Panc1 (cell line): ENCODE data around the gene RBCK1. TPM values are rescaled to one million over a fixed set of nuclear protein-coding genes. Genes with fewer than 3 reads are reported as not detected.

ENCODE experiments used
- ATAC-seq: fragments of 200-7000 bp; cut with Tn5 transposase; 2 replicates; pipeline ENCODE4 v1.9.1; 2020; ENCODE audit warnings: mild to moderate bottlenecking, moderate library complexity
- BruUV-seq: library from RNA; stranded (reverse); fragments of 400-500 nt; replicated peaks from 2 replicates; lab custom pipeline; 2021; lab: Mats Ljungman, UMichigan
- CTCF ChIA-PET: fragments of 300-600 bp; sonication (Branson Sonifier 250); formaldehyde crosslinking; loops from one replicate; lab custom pipeline; 2022; ENCODE audit warnings: antibody characterized with exemption; lab: Charles Lee
- POLR2A ChIA-PET: fragments of 300-600 bp; sonication (Branson Sonifier 250); formaldehyde crosslinking; loops from one replicate; lab custom pipeline; 2022; ENCODE audit warnings: antibody characterized with exemption; lab: Charles Lee
- DNase-seq: peaks from one replicate; pipeline ENCODE4 v3.0.0-alpha.2; 2010; ENCODE audit warnings: low read depth, low spot score
- H3K27ac ChIP-seq: 2 replicates; pipeline ENCODE4 v1.5.1; 2011; ENCODE audit warnings: mild to moderate bottlenecking, low read length, inconsistent platforms
- H3K27me3 ChIP-seq: fragments of 200-500 bp; sonication (Bioruptor generic); 2 replicates; pipeline ENCODE4 v1.6.0; 2014; ENCODE audit warnings: low read length, inconsistent platforms; ENCODE audit not compliant: control insufficient read depth, insufficient read depth
- H3K36me3 ChIP-seq: fragments of 200-500 bp; sonication (Bioruptor generic); 2 replicates; pipeline ENCODE4 v1.5.1; 2014; ENCODE audit warnings: inconsistent platforms, mild to moderate bottlenecking, low read length, moderate library complexity; ENCODE audit not compliant: control insufficient read depth, insufficient read depth
- H3K4me1 ChIP-seq: 2 replicates; pipeline ENCODE4 v1.5.1; 2011; ENCODE audit warnings: inconsistent platforms, mild to moderate bottlenecking, low read length, moderate library complexity; ENCODE audit not compliant: control insufficient read depth, insufficient read depth
- H3K4me3 ChIP-seq, 2 experiments: 2 replicates each; pipeline ENCODE4 v1.5.1; 2011 to 2012; ENCODE audit warnings: low read depth in 2 of 2, low read length in 2 of 2, mild to moderate bottlenecking in 2 of 2, inconsistent platforms in 1 of 2, moderate library complexity in 1 of 2
- H3K9me3 ChIP-seq: fragments of 200-500 bp; sonication (Bioruptor generic); 2 replicates; pipeline ENCODE4 v1.5.1; 2014; ENCODE audit warnings: low read depth, mild to moderate bottlenecking, inconsistent platforms, low read length, moderate library complexity; ENCODE audit not compliant: control insufficient read depth, insufficient read depth
- CTCF ChIP-seq: fragments of 450-650 bp; IDR thresholded peaks from 2 replicates; pipeline ENCODE4 v1.5.1; 2017; ENCODE audit warnings: mild to moderate bottlenecking
- POLR2AphosphoS5 ChIP-seq: IDR thresholded peaks from 2 replicates; pipeline ENCODE4 v1.6.1; 2012; ENCODE audit warnings: mild to moderate bottlenecking, low read depth, low read length, moderate library complexity
- REST ChIP-seq, 2 experiments: IDR thresholded peaks; 2 replicates each; pipeline ENCODE4 v1.6.1; 2011 to 2012; ENCODE audit warnings: low read depth in 2 of 2, control low read depth in 1 of 2, low read length in 1 of 2, mild to moderate bottlenecking in 1 of 2, moderate library complexity in 1 of 2; ENCODE audit not compliant: insufficient read depth in 1 of 2
- SIN3A ChIP-seq: IDR thresholded peaks from 2 replicates; pipeline ENCODE4 v1.6.1; 2012; ENCODE audit warnings: low read depth, mild to moderate bottlenecking, low read length, moderate library complexity, borderline replicate concordance; ENCODE audit not compliant: insufficient read depth
- TCF7L2 ChIP-seq: IDR thresholded peaks from 2 replicates; pipeline ENCODE4 v1.6.1; 2011; ENCODE audit warnings: mild to moderate bottlenecking, low read depth, low read length, inconsistent platforms
- in situ Hi-C: cut with HindIII; loops from 2 replicates; pipeline ENCODE4 v1.10.0; 2016; ENCODE audit warnings: low sequenced_read_pairs, low pct_unique_long_range_greater_than_20kb
- intact Hi-C: fragments of 100-400 bp; cut with micrococcal nuclease; formaldehyde crosslinking; loops from one replicate; pipeline ENCODE4 v1.10.0; 2022; ENCODE audit not compliant: unreplicated experiment
- total RNA-seq: library from RNA; stranded (reverse); gene quantifications from one replicate; pipeline ENCODE4 v1.2.1, GENCODE V29; 2021; ENCODE audit not compliant: unreplicated experiment

The RBCK1 gene
- total RNA-seq, 1 experiment from 2014 or later = 97.1 TPM

- intact Hi-C loops = no loop called here
- CTCF ChIA-PET = no interaction called here
These were observed 52.6 kb downstream of the RBCK1 start for GRCh38 chr20:460707-461106.

More at GRCh38 chr20:460707-461106, 52.6 kb downstream of the RBCK1 start:
- BruUV-seq = TSS peak; percentile 64
- no peaks in the 10 kb centered on the region for H3K36me3 ChIP-seq
- H3K4me3 ChIP-seq = peak overlapping the region; percentile 60 to 91
- POLR2A ChIA-PET = interaction anchor here (0.6 kb wide), 1 partner anchor 51 kb away, joined by 3 read pairs; no protein-coding TSS in a partner anchor
- in situ Hi-C loops = no loop called here
- H3K27ac ChIP-seq = peak overlapping the region; percentile 79
- TF ChIP-seq POLR2AphosphoS5 (no peak), REST (IDR thresholded peaks at IDR 0.05; ENCODE audit: insufficient read depth in 1 of 2, low read depth in 2 of 2, low read length in 1 of 2) (no peak), CTCF (no peak), SIN3A (no peak), TCF7L2 (no peak)
- ATAC-seq (no peak), DNase-seq (no peak)
- peaks cover 20% of the 10 kb centered on the region for H3K4me1 ChIP-seq
- no peaks in the 10 kb centered on the region for H3K9me3 ChIP-seq
- H3K27me3 ChIP-seq = no peaks in the 10 kb centered on the region
